Adipocyte (in vitro differentiated cells): ENCODE data around the gene HCST.
"Not testable (repeated sequence)": the region's sequence is repeated elsewhere in the genome, so short reads cannot be mapped to it uniquely, and the experiment has no call there.

Source experiments
- DNase-seq: peaks from one replicate; pipeline ENCODE4 v3.0.0-alpha.2; 2015; ENCODE audit warnings: low read depth
- H3K27me3 ChIP-seq: replicated peaks from 2 replicates; pipeline ENCODE4 v1.7.0; 2013; ENCODE audit warnings: mild to moderate bottlenecking, low read length, moderate library complexity; ENCODE audit not compliant: control insufficient read depth, insufficient read depth
- H3K36me3 ChIP-seq: 2 replicates; pipeline ENCODE4 v1.7.0; 2013; ENCODE audit warnings: low read length, mild to moderate bottlenecking, moderate library complexity; ENCODE audit not compliant: control insufficient read depth, insufficient read depth, severe bottlenecking
- H3K4me1 ChIP-seq: 2 replicates; pipeline ENCODE4 v1.7.0; 2013; ENCODE audit warnings: mild to moderate bottlenecking, low read length, moderate library complexity; ENCODE audit not compliant: control insufficient read depth, insufficient read depth
- H3K4me3 ChIP-seq: 2 replicates; pipeline ENCODE4 v1.7.0; 2013; ENCODE audit warnings: mild to moderate bottlenecking, low read length, moderate library complexity
- H3K9ac ChIP-seq: 2 replicates; pipeline ENCODE4 v1.7.0; 2013; ENCODE audit warnings: mild to moderate bottlenecking, low read length, moderate library complexity
- H3K9me3 ChIP-seq: 2 replicates; pipeline ENCODE4 v1.7.0; 2013; ENCODE audit warnings: mild to moderate bottlenecking, low read length, moderate library complexity; ENCODE audit not compliant: control insufficient read depth

Gene HCST

GRCh38 chr19:35868172-35868822, 34.0 kb upstream of the HCST start, which contains the start of gene APLP1:
TSS of gene APLP1 (plus strand) at chr19:35868574. CDS start at chr19:35868637, 63 bp downstream.
- Histone ChIP-seq H3K27me3 (peaks cover 56% of the 10 kb centered on the region), H3K4me3 (peak within 1 kb of the TSS; percentile 59), H3K9ac (no peak within 1 kb of the TSS), H3K4me1 (peaks cover 3% of the 10 kb centered on the region), H3K9me3 (no peaks in the 10 kb centered on the region), H3K36me3 (no peaks in the 10 kb centered on the region)
- peak; percentile 81 for DNase-seq

- Histone ChIP-seq H3K9ac (no peak overlapping the region), H3K36me3 (no peaks in the 10 kb centered on the region), H3K27me3 (peaks cover 56% of the 10 kb centered on the region), H3K4me3 (peak overlapping the region; percentile 59), H3K9me3 (no peaks in the 10 kb centered on the region), H3K4me1 (peaks cover 3% of the 10 kb centered on the region)
- DNase-seq: no peak
Measured at GRCh38 chr19:35868823-35869326, 33.5 kb upstream of the HCST start.

GRCh38 chr19:35869327-35870123, 32.8 kb upstream of the HCST start:
- Histone ChIP-seq H3K9ac (no peak overlapping the region), H3K27me3 (peaks cover 50% of the 10 kb centered on the region), H3K36me3 (no peaks in the 10 kb centered on the region), H3K9me3 (no peaks in the 10 kb centered on the region), H3K4me3 (no peak overlapping the region), H3K4me1 (peaks cover 3% of the 10 kb centered on the region)
- peak; percentile 78 for DNase-seq

DNA sequence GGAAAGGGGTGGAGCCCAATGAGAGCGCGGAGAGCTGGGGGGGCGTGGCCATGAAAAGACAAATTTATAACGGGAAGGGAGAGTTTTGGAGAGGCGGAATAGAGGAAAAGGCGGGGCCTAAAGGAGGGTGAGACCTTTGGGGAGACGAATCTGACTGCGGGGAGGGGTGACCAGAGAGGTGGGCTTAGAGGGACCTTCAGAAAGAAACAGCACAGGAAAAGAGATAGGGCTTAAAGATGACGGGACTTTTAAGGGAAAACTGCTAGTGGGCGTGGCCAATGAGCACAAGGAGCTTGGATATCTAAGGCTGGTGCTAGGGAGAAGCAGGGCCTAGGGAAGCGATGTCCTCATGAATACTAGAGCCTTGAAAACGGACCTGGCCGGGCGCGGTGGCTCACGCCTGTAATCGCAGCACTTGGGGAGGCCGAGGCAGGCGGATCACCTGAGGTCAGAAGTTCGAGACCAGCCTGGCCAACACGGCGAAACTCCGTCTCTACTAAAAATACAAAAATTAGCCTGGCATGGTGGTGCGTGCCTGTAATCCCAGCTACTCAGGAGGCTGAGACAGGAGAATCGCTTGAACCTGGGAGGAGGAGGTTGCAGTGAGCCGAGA, 32.1 kb upstream of the HCST start:
- DNase-seq, H3K4me3 ChIP-seq, H3K9me3 ChIP-seq, H3K36me3 ChIP-seq, H3K4me1 ChIP-seq, H3K9ac ChIP-seq: not testable (repeated sequence)
- H3K27me3 ChIP-seq: peaks cover 45% of the 10 kb centered on the region

DNA sequence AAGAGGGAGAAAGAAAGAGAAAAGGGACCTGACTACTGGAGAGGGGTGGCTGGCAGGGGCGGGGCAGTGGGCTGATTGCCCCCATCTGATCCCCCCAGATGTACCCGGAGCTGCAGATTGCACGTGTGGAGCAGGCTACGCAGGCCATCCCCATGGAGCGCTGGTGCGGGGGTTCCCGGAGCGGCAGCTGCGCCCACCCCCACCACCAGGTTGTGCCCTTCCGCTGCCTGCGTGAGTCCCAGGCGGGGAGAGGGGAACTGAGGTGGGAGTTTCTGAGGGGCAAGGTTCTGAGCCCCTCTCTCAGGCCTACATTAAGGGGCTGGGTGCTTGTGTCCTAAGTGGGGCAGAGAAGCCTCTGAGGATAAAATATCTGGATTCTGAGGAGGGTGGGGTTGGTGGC, 31.5 kb upstream of the HCST start:
- no peaks in the 10 kb centered on the region for H3K36me3 ChIP-seq
- DNase-seq: no peak
- no peaks in the 10 kb centered on the region for H3K9me3 ChIP-seq
- no peak overlapping the region for H3K9ac ChIP-seq
- H3K4me1 ChIP-seq: peaks cover 3% of the 10 kb centered on the region
- peaks cover 39% of the 10 kb centered on the region for H3K27me3 ChIP-seq
- H3K4me3 ChIP-seq: no peak overlapping the region

GRCh38 chr19:35871611-35872010, 30.7 kb upstream of the HCST start:
- Histone ChIP-seq H3K9me3 (no peaks in the 10 kb centered on the region), H3K4me1 (peaks cover 3% of the 10 kb centered on the region), H3K9ac (no peak overlapping the region), H3K27me3 (peaks cover 35% of the 10 kb centered on the region), H3K4me3 (no peak overlapping the region), H3K36me3 (no peaks in the 10 kb centered on the region)
- no peak for DNase-seq

GRCh38 chr19:35872180-35872579, 30.1 kb upstream of the HCST start:
- H3K9me3 ChIP-seq: no peaks in the 10 kb centered on the region
- no peaks in the 10 kb centered on the region for H3K36me3 ChIP-seq
- no peak for DNase-seq
- H3K4me1 ChIP-seq: peaks cover 3% of the 10 kb centered on the region
- no peak overlapping the region for H3K9ac ChIP-seq
- H3K27me3 ChIP-seq: peaks cover 31% of the 10 kb centered on the region
- no peak overlapping the region for H3K4me3 ChIP-seq

GRCh38 chr19:35874392-35874930, 27.9 kb upstream of the HCST start:
- H3K27me3 ChIP-seq: peaks cover 23% of the 10 kb centered on the region
- H3K36me3 ChIP-seq: no peaks in the 10 kb centered on the region
- peaks cover 5% of the 10 kb centered on the region for H3K4me1 ChIP-seq
- no peak overlapping the region for H3K9ac ChIP-seq
- no peak overlapping the region for H3K4me3 ChIP-seq
- DNase-seq: no peak
- no peaks in the 10 kb centered on the region for H3K9me3 ChIP-seq

- Histone ChIP-seq H3K27me3 (peaks cover 5% of the 10 kb centered on the region), H3K36me3 (no peaks in the 10 kb centered on the region), H3K9me3 (no peaks in the 10 kb centered on the region), H3K4me3 (no peak overlapping the region), H3K4me1 (peaks cover 3% of the 10 kb centered on the region), H3K9ac (peak overlapping the region; percentile 29)
- no peak for DNase-seq
Measured at GRCh38 chr19:35879068-35879467, 23.3 kb upstream of the HCST start.

DNA sequence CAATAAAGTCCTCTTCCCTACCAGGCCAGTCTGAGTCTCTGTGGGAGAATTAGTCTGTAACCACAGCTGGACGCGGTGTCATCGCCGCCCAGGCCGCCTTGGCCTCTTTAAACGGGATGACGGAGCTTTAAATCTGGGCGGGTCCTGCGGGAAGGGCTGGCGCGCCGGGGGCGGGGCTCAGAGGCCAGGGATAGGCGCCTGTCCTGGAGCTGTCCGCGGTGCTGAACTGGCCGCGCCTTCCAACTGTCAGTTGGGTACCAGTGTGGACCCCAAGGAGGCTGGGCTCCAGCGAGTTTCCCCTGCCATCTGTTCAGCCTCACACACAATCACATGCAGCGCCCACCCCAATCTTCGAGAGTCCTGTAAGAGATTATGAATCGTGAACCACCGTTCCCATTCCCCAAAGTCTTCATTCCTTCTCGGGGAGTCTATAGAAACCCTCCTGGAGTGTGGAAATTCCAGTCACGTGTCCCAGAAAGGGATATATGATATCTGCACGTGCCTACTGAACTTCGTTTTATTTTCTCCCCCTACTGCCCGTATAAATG, 22.5 kb upstream of the HCST start:
- no peaks in the 10 kb centered on the region for H3K36me3 ChIP-seq
- peaks cover 5% of the 10 kb centered on the region for H3K27me3 ChIP-seq
- peaks cover 3% of the 10 kb centered on the region for H3K4me1 ChIP-seq
- no peaks in the 10 kb centered on the region for H3K9me3 ChIP-seq
- peak overlapping the region; percentile 29 for H3K9ac ChIP-seq
- no peak overlapping the region for H3K4me3 ChIP-seq
- DNase-seq: peak; percentile 96
